Activated CD4-positive, alpha-beta T cell treated with anti-CD3 and anti-CD28 coated beads, Interleukin-2, amount 10 ng/mL, durations not matched to agents 7 days and 5 days (primary cell): ENCODE measurements around the gene ZBTB44. TPM values are rescaled to one million over a fixed set of nuclear protein-coding genes. Genes with fewer than 3 reads are reported as not detected.

Experiments
- CTCF ChIA-PET: fragments of 350-600 bp; sonication (Branson Sonifier 250); formaldehyde crosslinking; loops from one replicate; lab custom pipeline; 2021; ENCODE audit warnings: antibody characterized with exemption; lab: Charles Lee
- POLR2A ChIA-PET: fragments of 350-600 bp; sonication (Branson Sonifier 250); formaldehyde crosslinking; loops from one replicate; lab custom pipeline; 2021; ENCODE audit warnings: antibody characterized with exemption; lab: Charles Lee
- DNase-seq: peaks from one replicate; pipeline ENCODE4 v3.0.0-alpha.2; 2020
- H3K27ac Mint-ChIP-seq: one replicate; pipeline ENCODE4 v1.8.0; 2021; ENCODE audit warnings: mild to moderate bottlenecking, moderate library complexity, mixed read lengths
- H3K27me3 Mint-ChIP-seq: one replicate; pipeline ENCODE4 v1.8.0; 2021; ENCODE audit warnings: mixed read lengths
- H3K36me3 Mint-ChIP-seq: one replicate; pipeline ENCODE4 v1.8.0; 2021; ENCODE audit warnings: low read depth, mixed read lengths
- H3K4me1 Mint-ChIP-seq: one replicate; pipeline ENCODE4 v1.8.0; 2021; ENCODE audit warnings: mixed read lengths
- H3K4me3 Mint-ChIP-seq: one replicate; pipeline ENCODE4 v1.8.0; 2021; ENCODE audit warnings: mild to moderate bottlenecking, moderate library complexity, mixed read lengths
- H3K9me3 Mint-ChIP-seq: one replicate; pipeline ENCODE4 v1.8.0; 2021; ENCODE audit warnings: mixed read lengths
- total RNA-seq, 2 experiments: library from RNA; stranded (reverse); gene quantifications; one replicate each; pipeline ENCODE4 v1.2.3, GENCODE V29; 2021

Gene ZBTB44
- total RNA-seq, 2 experiments from 2014 or later: 55.4 to 61.5 TPM

GRCh38 chr11:130206141-130206540, 108.6 kb downstream of the ZBTB44 start:
- DNase-seq: no peak
- CTCF ChIA-PET: no interaction called here
- Mint-ChIP-seq H3K36me3 (no peaks in the 10 kb centered on the region), H3K27me3 (no peaks in the 10 kb centered on the region), H3K4me1 (no peaks in the 10 kb centered on the region), H3K4me3 (no peak overlapping the region), H3K27ac (no peak overlapping the region), H3K9me3 (no peaks in the 10 kb centered on the region)
- POLR2A ChIA-PET: no interaction called here

- Mint-ChIP-seq H3K4me1 (no peaks in the 10 kb centered on the region), H3K27me3 (no peaks in the 10 kb centered on the region), H3K4me3 (no peak overlapping the region), H3K36me3 (no peaks in the 10 kb centered on the region), H3K27ac (no peak overlapping the region), H3K9me3 (no peaks in the 10 kb centered on the region)
- CTCF ChIA-PET: interaction anchor here (0.5 kb wide), 1 partner anchor 226 kb away, joined by 4 read pairs; no protein-coding TSS in a partner anchor
- DNase-seq: no peak
- POLR2A ChIA-PET: no interaction called here
Observed at GRCh38 chr11:130204703-130205095, 110.0 kb downstream of the ZBTB44 start.

- Mint-ChIP-seq H3K36me3 (no peaks in the 10 kb centered on the region), H3K27me3 (no peaks in the 10 kb centered on the region), H3K27ac (no peak overlapping the region), H3K9me3 (no peaks in the 10 kb centered on the region), H3K4me1 (no peaks in the 10 kb centered on the region), H3K4me3 (no peak overlapping the region)
- no peak for DNase-seq
- CTCF ChIA-PET: interaction anchor here (0.5 kb wide), 1 partner anchor 227 kb away, joined by 4 read pairs; no protein-coding TSS in a partner anchor
- POLR2A ChIA-PET: no interaction called here
Observed at GRCh38 chr11:130203766-130204702, 110.7 kb downstream of the ZBTB44 start.

- POLR2A ChIA-PET: no interaction called here
- H3K27ac Mint-ChIP-seq: no peak overlapping the region
- CTCF ChIA-PET: no interaction called here
Observed at GRCh38 chr11:130202818-130203689, 111.7 kb downstream of the ZBTB44 start.

GRCh38 chr11:130202009-130202817, 112.5 kb downstream of the ZBTB44 start:
- Mint-ChIP-seq H3K9me3 (no peaks in the 10 kb centered on the region), H3K4me1 (no peaks in the 10 kb centered on the region), H3K4me3 (no peak overlapping the region), H3K36me3 (no peaks in the 10 kb centered on the region), H3K27me3 (no peaks in the 10 kb centered on the region), H3K27ac (no peak overlapping the region)
- ChIA-PET POLR2A (no interaction called here), CTCF (interaction anchor here (1.0 kb wide), 1 partner anchor 8 kb away, joined by 3 read pairs; no protein-coding TSS in a partner anchor)
- no peak for DNase-seq

More at GRCh38 chr11:130202818-130203689, 111.7 kb downstream of the ZBTB44 start:
- no peaks in the 10 kb centered on the region for H3K36me3 Mint-ChIP-seq
- no peak overlapping the region for H3K4me3 Mint-ChIP-seq
- no peaks in the 10 kb centered on the region for H3K27me3 Mint-ChIP-seq
- no peak for DNase-seq
- no peaks in the 10 kb centered on the region for H3K4me1 Mint-ChIP-seq
- no peaks in the 10 kb centered on the region for H3K9me3 Mint-ChIP-seq

- H3K36me3 Mint-ChIP-seq: no peaks in the 10 kb centered on the region
- POLR2A ChIA-PET: no interaction called here
- H3K4me3 Mint-ChIP-seq: no peak overlapping the region
- H3K27ac Mint-ChIP-seq: no peak overlapping the region
- CTCF ChIA-PET: interaction anchor here (0.6 to 1.0 kb wide), 2 partner anchors 10 to 56 kb away, joined by 4 read pairs; no protein-coding TSS in a partner anchor
- DNase-seq: no peak
- no peaks in the 10 kb centered on the region for H3K4me1 Mint-ChIP-seq
- H3K9me3 Mint-ChIP-seq: no peaks in the 10 kb centered on the region
- H3K27me3 Mint-ChIP-seq: no peaks in the 10 kb centered on the region
Observed at GRCh38 chr11:130201026-130201425, 113.7 kb downstream of the ZBTB44 start.

GRCh38 chr11:130199792-130200191, 114.9 kb downstream of the ZBTB44 start:
- H3K9me3 Mint-ChIP-seq: no peaks in the 10 kb centered on the region
- no peak overlapping the region for H3K27ac Mint-ChIP-seq
- no peak for DNase-seq
- H3K4me1 Mint-ChIP-seq: no peaks in the 10 kb centered on the region
- no peaks in the 10 kb centered on the region for H3K27me3 Mint-ChIP-seq
- ChIA-PET POLR2A (no interaction called here), CTCF (no interaction called here)
- H3K36me3 Mint-ChIP-seq: no peaks in the 10 kb centered on the region
- H3K4me3 Mint-ChIP-seq: no peak overlapping the region

GRCh38 chr11:130198964-130199363, 115.8 kb downstream of the ZBTB44 start:
- POLR2A ChIA-PET: no interaction called here
- Mint-ChIP-seq H3K27me3 (no peaks in the 10 kb centered on the region), H3K27ac (peak overlapping the region; percentile 9), H3K4me1 (no peaks in the 10 kb centered on the region), H3K4me3 (no peak overlapping the region), H3K36me3 (no peaks in the 10 kb centered on the region), H3K9me3 (no peaks in the 10 kb centered on the region)
- CTCF ChIA-PET: no interaction called here
- DNase-seq: no peak

- H3K9me3 Mint-ChIP-seq: no peaks in the 10 kb centered on the region
- DNase-seq: no peak
- no peak overlapping the region for H3K4me3 Mint-ChIP-seq
- H3K36me3 Mint-ChIP-seq: no peaks in the 10 kb centered on the region
- ChIA-PET CTCF (no interaction called here), POLR2A (no interaction called here)
- no peak overlapping the region for H3K27ac Mint-ChIP-seq
- H3K27me3 Mint-ChIP-seq: no peaks in the 10 kb centered on the region
- no peaks in the 10 kb centered on the region for H3K4me1 Mint-ChIP-seq
Observed at GRCh38 chr11:130198292-130198691, 116.4 kb downstream of the ZBTB44 start.

GRCh38 chr11:130197386-130198035, 117.2 kb downstream of the ZBTB44 start:
- no peak for DNase-seq
- Mint-ChIP-seq H3K27ac (no peak overlapping the region), H3K4me1 (no peaks in the 10 kb centered on the region), H3K9me3 (no peaks in the 10 kb centered on the region), H3K27me3 (no peaks in the 10 kb centered on the region), H3K4me3 (no peak overlapping the region), H3K36me3 (no peaks in the 10 kb centered on the region)
- CTCF ChIA-PET: no interaction called here
- POLR2A ChIA-PET: no interaction called here

- DNase-seq: no peak
- no peak overlapping the region for H3K4me3 Mint-ChIP-seq
- H3K27ac Mint-ChIP-seq: no peak overlapping the region
- no peaks in the 10 kb centered on the region for H3K36me3 Mint-ChIP-seq
- H3K4me1 Mint-ChIP-seq: no peaks in the 10 kb centered on the region
- no peaks in the 10 kb centered on the region for H3K27me3 Mint-ChIP-seq
- POLR2A ChIA-PET: no interaction called here
- CTCF ChIA-PET: interaction anchor here (1.3 to 2.4 kb wide), 2 partner anchors 18 to 29 kb away, joined by 3 to 6 read pairs; no protein-coding TSS in a partner anchor
- H3K9me3 Mint-ChIP-seq: no peaks in the 10 kb centered on the region
Observed at GRCh38 chr11:130194241-130195023, 120.3 kb downstream of the ZBTB44 start.
